Measurements from ENCODE around the gene GTF2F1.

The GTF2F1 gene

GRCh38 chr19:6383188-6383587, 9.8 kb downstream of the GTF2F1 start:
- H2AFZ ChIP-seq (ENCODE audit: low read depth, low read length, severe bottlenecking) = no peak overlapping the region

GRCh38 chr19:6381030-6381750, 11.8 kb downstream of the GTF2F1 start:
- peaks cover 11% of the 10 kb centered on the region for H3K36me3 ChIP-seq (ENCODE audit: low read length)

More at GRCh38 chr19:6383188-6383587, 9.8 kb downstream of the GTF2F1 start:
- no peaks in the 10 kb centered on the region for H3K9me3 ChIP-seq (ENCODE audit: insufficient read depth, low read length)
- H3K9me2 ChIP-seq (replicated peaks; ENCODE audit: insufficient read depth, low read length) = no peaks in the 10 kb centered on the region
- H3K9ac ChIP-seq (ENCODE audit: low read length) = no peak overlapping the region
- H3K4me3 ChIP-seq (ENCODE audit: insufficient read depth, low read length, poor library complexity, severe bottlenecking) = no peak overlapping the region
- no peaks in the 10 kb centered on the region for H3F3A ChIP-seq (ENCODE audit: insufficient read depth)
- peaks cover 11% of the 10 kb centered on the region for H3K36me3 ChIP-seq (ENCODE audit: low read length)
- no peaks in the 10 kb centered on the region for H4K20me1 ChIP-seq (ENCODE audit: low read depth, low read length)
- H3K27ac ChIP-seq (ENCODE audit: low read depth, low read length) = no peak overlapping the region
- no peak overlapping the region for H3K4me2 ChIP-seq (ENCODE audit: low read depth, low read length, poor library complexity, severe bottlenecking)
- no peaks in the 10 kb centered on the region for H3K79me2 ChIP-seq (ENCODE audit: insufficient read depth, low read length)
- TF ChIP-seq CTCF (IDR thresholded peaks at IDR 0.05; ENCODE audit: insufficient read depth, low read length, poor library complexity, severe bottlenecking) = no peak
- no peak for TF ChIP-seq EZH2phosphoT487 (conservative IDR thresholded peaks at IDR 0.05; ENCODE audit: low read length)
- H3K27me3 ChIP-seq (ENCODE audit: low read length) = no peaks in the 10 kb centered on the region

GRCh38 chr19:6379744-6380143, 13.2 kb downstream of the GTF2F1 start:
- Histone ChIP-seq H4K20me1 (ENCODE audit: low read depth, low read length) (no peaks in the 10 kb centered on the region), H3K27ac (ENCODE audit: low read depth, low read length) (no peak overlapping the region), H3K36me3 (ENCODE audit: low read length) (peaks cover 11% of the 10 kb centered on the region), H3K27me3 (ENCODE audit: low read length) (no peaks in the 10 kb centered on the region), H3K9ac (ENCODE audit: low read length) (no peak overlapping the region), H3K4me3 (ENCODE audit: insufficient read depth, low read length, poor library complexity, severe bottlenecking) (no peak overlapping the region), H2AFZ (ENCODE audit: low read depth, low read length, severe bottlenecking) (no peak overlapping the region), H3K9me2 (replicated peaks; ENCODE audit: insufficient read depth, low read length) (no peaks in the 10 kb centered on the region), H3K9me3 (ENCODE audit: insufficient read depth, low read length) (no peaks in the 10 kb centered on the region), H3K79me2 (ENCODE audit: insufficient read depth, low read length) (no peaks in the 10 kb centered on the region), H3K4me2 (ENCODE audit: low read depth, low read length, poor library complexity, severe bottlenecking) (no peak overlapping the region), H3F3A (ENCODE audit: insufficient read depth) (no peaks in the 10 kb centered on the region)
- TF ChIP-seq EZH2phosphoT487 (conservative IDR thresholded peaks at IDR 0.05; ENCODE audit: low read length) (no peak), CTCF (IDR thresholded peaks at IDR 0.05; ENCODE audit: insufficient read depth, low read length, poor library complexity, severe bottlenecking) (no peak)

More at GRCh38 chr19:6381030-6381750, 11.8 kb downstream of the GTF2F1 start:
- TF ChIP-seq EZH2phosphoT487 (conservative IDR thresholded peaks at IDR 0.05; ENCODE audit: low read length) (no peak), CTCF (IDR thresholded peaks at IDR 0.05; ENCODE audit: insufficient read depth, low read length, poor library complexity, severe bottlenecking) (no peak)
- no peaks in the 10 kb centered on the region for H3K79me2 ChIP-seq (ENCODE audit: insufficient read depth, low read length)
- no peaks in the 10 kb centered on the region for H3K9me3 ChIP-seq (ENCODE audit: insufficient read depth, low read length)
- H3K4me3 ChIP-seq (ENCODE audit: insufficient read depth, low read length, poor library complexity, severe bottlenecking) = no peak overlapping the region
- H3K9me2 ChIP-seq (replicated peaks; ENCODE audit: insufficient read depth, low read length) = no peaks in the 10 kb centered on the region
- H3F3A ChIP-seq (ENCODE audit: insufficient read depth) = no peaks in the 10 kb centered on the region
- no peak overlapping the region for H3K9ac ChIP-seq (ENCODE audit: low read length)
- no peaks in the 10 kb centered on the region for H3K27me3 ChIP-seq (ENCODE audit: low read length)
- H3K4me2 ChIP-seq (ENCODE audit: low read depth, low read length, poor library complexity, severe bottlenecking) = no peak overlapping the region
- H4K20me1 ChIP-seq (ENCODE audit: low read depth, low read length) = no peaks in the 10 kb centered on the region
- H3K27ac ChIP-seq (ENCODE audit: low read depth, low read length) = no peak overlapping the region
- no peak overlapping the region for H2AFZ ChIP-seq (ENCODE audit: low read depth, low read length, severe bottlenecking)

Data from SU-DHL-6 (cell line).